Measurements from ENCODE around the gene PCDHA11. TPM values are rescaled to one million over a fixed set of nuclear protein-coding genes. Genes with fewer than 3 reads are reported as not detected.
"Not testable (repeated sequence)": the region's sequence is repeated elsewhere in the genome, so short reads cannot be mapped to it uniquely, and the experiment has no call there.

PCDHA11 gene
- polyA plus RNA-seq, 3 donors, result not detected

- no peak for DNase-seq
- Histone ChIP-seq H4K20me1 (ENCODE audit: insufficient read depth, low read length) (no peaks in the 10 kb centered on the region), H3K79me2 (ENCODE audit: insufficient read depth, low read length) (no peaks in the 10 kb centered on the region), H3K4me3 (replicated peaks in 1 of 3; ENCODE audit: low read depth in 2 of 3, low read length in 3 of 3) (no peak within 1 kb of the TSS), H3K27me3 (ENCODE audit: control insufficient read depth in 2 of 2, insufficient read depth in 2 of 2, low read length in 2 of 2) (peaks cover 3 to 23% of the 10 kb centered on the region in 2 donors), H3K9me3 (replicated peaks in 1 of 2; ENCODE audit: control insufficient read depth in 1 of 2, insufficient read depth in 1 of 2, low read length in 2 of 2) (peaks cover 39 to 67% of the 10 kb centered on the region in 2 donors), H3K9ac (ENCODE audit: insufficient read depth, low read length, poor library complexity, severe bottlenecking) (no peak within 1 kb of the TSS), H3K27ac (ENCODE audit: low read depth in 1 of 2, low read length in 2 of 2) (no peak within 1 kb of the TSS), H3K4me1 (ENCODE audit: control insufficient read depth in 1 of 2, insufficient read depth in 2 of 2, low read length in 2 of 2) (no peaks in the 10 kb centered on the region), H3K4me2 (replicated peaks; ENCODE audit: extremely low read depth, low read length, poor library complexity, severe bottlenecking) (no peak within 1 kb of the TSS), H2AFZ (ENCODE audit: insufficient read depth, low read depth, low read length, poor library complexity, severe bottlenecking) (no peak within 1 kb of the TSS), H3K36me3 (replicated peaks in 1 of 2; ENCODE audit: control insufficient read depth in 1 of 2, insufficient read depth in 2 of 2, low read length in 2 of 2) (no peaks in the 10 kb centered on the region)
- 26% methylated on average over 29 of the region's 47 CpGs for WGBS (ENCODE audit: insufficient coverage)
- no peak within 1 kb of the TSS for H3K27ac Mint-ChIP-seq
- intact Hi-C loops (cut with micrococcal nuclease), result loop anchor here (2.0 to 10.0 kb wide), 2 partner anchors 51 to 71 kb away; partner anchors contain the start of genes PCDHA5 (in 1 of the 2) and PCDHA6 (in 1 of the 2)
- H3K27me3 Mint-ChIP-seq (ENCODE audit: low read depth in 3 of 3), result peaks cover 23 to 32% (median 28%) of the 10 kb centered on the region in 3 donors
- TF ChIP-seq CTCF (IDR thresholded peaks at IDR 0.05), result no peak
- H3K9me3 Mint-ChIP-seq, result peaks cover 34 to 57% (median 48%) of the 10 kb centered on the region in 7 donors
- H3K36me3 Mint-ChIP-seq, result peaks cover 0 to 13% of the 10 kb centered on the region in 2 donors
- H3K4me1 Mint-ChIP-seq, result no peaks in the 10 kb centered on the region
- H3K4me3 Mint-ChIP-seq, result peak within 1 kb of the TSS in 1 of 2 donors; percentile 51
These were observed 6.6 kb downstream of the PCDHA11 start, which contains the start of gene PCDHA12 for GRCh38 chr5:140875085-140876065. PCDHA12 (plus strand) TSS chr5:140875308; CDS start chr5:140875473, 165 bp downstream.

- H3K4me1 ChIP-seq (ENCODE audit: control insufficient read depth in 1 of 2, insufficient read depth in 2 of 2, low read length in 2 of 2); H3K36me3 Mint-ChIP-seq: not testable (repeated sequence)
These were observed 7.9 kb downstream of the PCDHA11 start for GRCh38 chr5:140876541-140877261.

More at GRCh38 chr5:140876541-140877261, 7.9 kb downstream of the PCDHA11 start:
- H2AFZ ChIP-seq (ENCODE audit: insufficient read depth, low read depth, low read length, poor library complexity, severe bottlenecking); H3K4me2 ChIP-seq (replicated peaks; ENCODE audit: extremely low read depth, low read length, poor library complexity, severe bottlenecking); H3K36me3 ChIP-seq (replicated peaks in 1 of 2; ENCODE audit: control insufficient read depth in 1 of 2, insufficient read depth in 2 of 2, low read length in 2 of 2); H3K4me1 Mint-ChIP-seq; DNase-seq; H3K79me2 ChIP-seq (ENCODE audit: insufficient read depth, low read length); H3K27ac Mint-ChIP-seq; H3K4me3 ChIP-seq (replicated peaks in 1 of 3; ENCODE audit: low read depth in 2 of 3, low read length in 3 of 3); H4K20me1 ChIP-seq (ENCODE audit: insufficient read depth, low read length); H3K27ac ChIP-seq (ENCODE audit: low read depth in 1 of 2, low read length in 2 of 2); H3K9ac ChIP-seq (ENCODE audit: insufficient read depth, low read length, poor library complexity, severe bottlenecking): not testable (repeated sequence)
- Histone ChIP-seq H3K27me3 (ENCODE audit: control insufficient read depth in 2 of 2, insufficient read depth in 2 of 2, low read length in 2 of 2) (peaks cover 3 to 26% of the 10 kb centered on the region in 2 donors), H3K9me3 (replicated peaks in 1 of 2; ENCODE audit: control insufficient read depth in 1 of 2, insufficient read depth in 1 of 2, low read length in 2 of 2) (peaks cover 33 to 58% of the 10 kb centered on the region in 2 donors)
- peaks cover 30 to 51% (median 48%) of the 10 kb centered on the region in 7 donors for H3K9me3 Mint-ChIP-seq
- H3K27me3 Mint-ChIP-seq (ENCODE audit: low read depth in 3 of 3), result peaks cover 21 to 27% (median 26%) of the 10 kb centered on the region in 3 donors
- H3K4me3 Mint-ChIP-seq, result peak overlapping the region in 1 of 2 donors; percentile 14
- intact Hi-C loops (cut with micrococcal nuclease), result loop anchor here (2.0 to 10.0 kb wide), 2 partner anchors 52 to 72 kb away; partner anchors contain the start of genes PCDHA5 (in 1 of the 2) and PCDHA6 (in 1 of the 2)
- 41% methylated on average over 80 of the region's 80 CpGs for WGBS (ENCODE audit: insufficient coverage)
